Activated CD4-positive, alpha-beta T cell treated with anti-CD3 and anti-CD28 coated beads, Interleukin-2, amount 10 ng/mL, durations not matched to agents 24 days and 14 days (primary cell): ENCODE results near the gene C9orf153. TPM values are rescaled to one million over a fixed set of nuclear protein-coding genes. Genes with fewer than 3 reads are reported as not detected.

Experiments
- DNase-seq: peaks from one replicate; pipeline ENCODE4 v3.0.0; 2022
- H3K27ac Mint-ChIP-seq: one replicate; pipeline ENCODE4 v1.8.0; 2022; ENCODE audit warnings: mild to moderate bottlenecking, mixed read lengths
- H3K27me3 Mint-ChIP-seq: one replicate; pipeline ENCODE4 v1.8.0; 2022; ENCODE audit warnings: mixed read lengths
- H3K36me3 Mint-ChIP-seq: one replicate; pipeline ENCODE4 v1.8.0; 2022; ENCODE audit warnings: low read depth, mild to moderate bottlenecking, mixed read lengths
- H3K4me1 Mint-ChIP-seq: one replicate; pipeline ENCODE4 v1.8.0; 2021; ENCODE audit warnings: mixed read lengths
- H3K4me3 Mint-ChIP-seq: one replicate; pipeline ENCODE4 v1.8.0; 2022; ENCODE audit warnings: mild to moderate bottlenecking, moderate library complexity, mixed read lengths
- H3K9me3 Mint-ChIP-seq: one replicate; pipeline ENCODE4 v1.8.0; 2021; ENCODE audit warnings: mixed read lengths
- intact Hi-C: fragments of 100-400 bp; cut with micrococcal nuclease; formaldehyde crosslinking; loops from one replicate; pipeline ENCODE4 v1.15.1; 2023
- total RNA-seq: library from RNA; stranded (reverse); gene quantifications from 2 replicates; pipeline ENCODE4 v1.2.3, GENCODE V29; 2022

Gene C9orf153
- total RNA-seq, 1 donor from 2014 or later: 0.33 TPM

- Mint-ChIP-seq H3K36me3 (peaks cover 20% of the 10 kb centered on the region), H3K27ac (peak within 1 kb of the TSS; percentile 95), H3K4me1 (peaks cover 33% of the 10 kb centered on the region), H3K27me3 (no peaks in the 10 kb centered on the region), H3K9me3 (no peaks in the 10 kb centered on the region), H3K4me3 (peak within 1 kb of the TSS; percentile 91)
- DNase-seq: peak; percentile 99
- intact Hi-C loops: loop anchor here (1.0 to 2.0 kb wide), 4 partner anchors 20 to 540 kb away; partner anchors contain the start of genes NAA35 and TUT7
Measured at GRCh38 chr9:86282077-86282978, 22.9 kb upstream of the C9orf153 start, which contains the start of gene ISCA1. TSS of gene ISCA1 (minus strand) at chr9:86282538. CDS start at chr9:86282458, 80 bp downstream.

- Mint-ChIP-seq H3K4me1 (peaks cover 35% of the 10 kb centered on the region), H3K27me3 (no peaks in the 10 kb centered on the region)
- intact Hi-C loops: loop anchor here (1.0 to 2.0 kb wide), 4 partner anchors 21 to 539 kb away; partner anchors contain the start of genes NAA35 and TUT7
Measured at GRCh38 chr9:86281593-86282076, 22.2 kb upstream of the C9orf153 start.

GRCh38 chr9:86280580-86280979 lies 21.1 kb upstream of the C9orf153 start:
- H3K36me3 Mint-ChIP-seq: peaks cover 14% of the 10 kb centered on the region
- no peaks in the 10 kb centered on the region for H3K27me3 Mint-ChIP-seq
- no peaks in the 10 kb centered on the region for H3K9me3 Mint-ChIP-seq
- intact Hi-C loops: no loop called here
- DNase-seq: peak; percentile 56
- H3K4me1 Mint-ChIP-seq: peaks cover 33% of the 10 kb centered on the region
- H3K27ac Mint-ChIP-seq: no peak overlapping the region
- H3K4me3 Mint-ChIP-seq: peak overlapping the region; percentile 91

More at GRCh38 chr9:86281593-86282076, 22.2 kb upstream of the C9orf153 start:
- H3K36me3 Mint-ChIP-seq: peaks cover 17% of the 10 kb centered on the region
- H3K4me3 Mint-ChIP-seq: peak overlapping the region; percentile 91
- no peak for DNase-seq
- H3K27ac Mint-ChIP-seq: peak overlapping the region; percentile 95
- no peaks in the 10 kb centered on the region for H3K9me3 Mint-ChIP-seq

GRCh38 chr9:86279839-86280238 lies 20.4 kb upstream of the C9orf153 start:
- H3K4me3 Mint-ChIP-seq: peak overlapping the region; percentile 72

GRCh38 chr9:86277072-86277471 lies 17.6 kb upstream of the C9orf153 start:
- Mint-ChIP-seq H3K27me3 (no peaks in the 10 kb centered on the region), H3K36me3 (peaks cover 31% of the 10 kb centered on the region), H3K27ac (no peak overlapping the region), H3K9me3 (no peaks in the 10 kb centered on the region), H3K4me3 (no peak overlapping the region), H3K4me1 (peaks cover 25% of the 10 kb centered on the region)
- no peak for DNase-seq
- intact Hi-C loops: no loop called here

More at GRCh38 chr9:86279839-86280238, 20.4 kb upstream of the C9orf153 start:
- DNase-seq: peak; percentile 43
- peak overlapping the region; percentile 53 for H3K27ac Mint-ChIP-seq
- H3K27me3 Mint-ChIP-seq: no peaks in the 10 kb centered on the region
- H3K4me1 Mint-ChIP-seq: peaks cover 33% of the 10 kb centered on the region
- H3K9me3 Mint-ChIP-seq: no peaks in the 10 kb centered on the region
- intact Hi-C loops: no loop called here
- H3K36me3 Mint-ChIP-seq: peaks cover 15% of the 10 kb centered on the region

- intact Hi-C loops: no loop called here
- Mint-ChIP-seq H3K36me3 (peaks cover 36% of the 10 kb centered on the region), H3K27ac (no peak overlapping the region), H3K9me3 (no peaks in the 10 kb centered on the region), H3K4me1 (peaks cover 20% of the 10 kb centered on the region), H3K27me3 (no peaks in the 10 kb centered on the region), H3K4me3 (no peak overlapping the region)
- DNase-seq: peak; percentile 49
Measured at GRCh38 chr9:86275962-86276361, 16.5 kb upstream of the C9orf153 start.

GRCh38 chr9:86274821-86275643 lies 15.6 kb upstream of the C9orf153 start:
- H3K36me3 Mint-ChIP-seq: peaks cover 36% of the 10 kb centered on the region
- no peaks in the 10 kb centered on the region for H3K9me3 Mint-ChIP-seq
- intact Hi-C loops: no loop called here
- H3K4me3 Mint-ChIP-seq: no peak overlapping the region
- H3K27me3 Mint-ChIP-seq: no peaks in the 10 kb centered on the region
- peak; percentile 35 for DNase-seq
- H3K27ac Mint-ChIP-seq: no peak overlapping the region
- peaks cover 19% of the 10 kb centered on the region for H3K4me1 Mint-ChIP-seq

GRCh38 chr9:86272221-86272620 lies 12.8 kb upstream of the C9orf153 start:
- peaks cover 38% of the 10 kb centered on the region for H3K36me3 Mint-ChIP-seq
- H3K27me3 Mint-ChIP-seq: no peaks in the 10 kb centered on the region
- H3K9me3 Mint-ChIP-seq: no peaks in the 10 kb centered on the region
- no peak for DNase-seq
- H3K4me1 Mint-ChIP-seq: peaks cover 5% of the 10 kb centered on the region
- no peak overlapping the region for H3K27ac Mint-ChIP-seq
- H3K4me3 Mint-ChIP-seq: no peak overlapping the region
- intact Hi-C loops: no loop called here

GRCh38 chr9:86263876-86264275 lies 4.4 kb upstream of the C9orf153 start:
- no peaks in the 10 kb centered on the region for H3K27me3 Mint-ChIP-seq
- H3K27ac Mint-ChIP-seq: no peak overlapping the region
- no peaks in the 10 kb centered on the region for H3K9me3 Mint-ChIP-seq
- no peak overlapping the region for H3K4me3 Mint-ChIP-seq
- no peaks in the 10 kb centered on the region for H3K4me1 Mint-ChIP-seq
- peaks cover 23% of the 10 kb centered on the region for H3K36me3 Mint-ChIP-seq
- DNase-seq: no peak
- intact Hi-C loops: no loop called here

- no peak for DNase-seq
- intact Hi-C loops: no loop called here
- Mint-ChIP-seq H3K4me3 (no peak overlapping the region), H3K4me1 (no peaks in the 10 kb centered on the region), H3K36me3 (peaks cover 20% of the 10 kb centered on the region), H3K27ac (no peak overlapping the region), H3K27me3 (no peaks in the 10 kb centered on the region), H3K9me3 (no peaks in the 10 kb centered on the region)
Measured at GRCh38 chr9:86262492-86262891, 3.0 kb upstream of the C9orf153 start.

- Mint-ChIP-seq H3K4me1 (no peaks in the 10 kb centered on the region), H3K27me3 (no peaks in the 10 kb centered on the region), H3K27ac (no peak overlapping the region), H3K9me3 (peaks cover 4% of the 10 kb centered on the region), H3K4me3 (no peak overlapping the region), H3K36me3 (no peaks in the 10 kb centered on the region)
- no peak for DNase-seq
- intact Hi-C loops: no loop called here
Measured at GRCh38 chr9:86257391-86257790, 2.1 kb downstream of the C9orf153 start.

GRCh38 chr9:86256653-86257052 lies 2.8 kb downstream of the C9orf153 start:
- no peaks in the 10 kb centered on the region for H3K27me3 Mint-ChIP-seq
- no peaks in the 10 kb centered on the region for H3K4me1 Mint-ChIP-seq
- H3K4me3 Mint-ChIP-seq: no peak overlapping the region
- no peak for DNase-seq
- H3K9me3 Mint-ChIP-seq: peaks cover 6% of the 10 kb centered on the region
- no peak overlapping the region for H3K27ac Mint-ChIP-seq
- intact Hi-C loops: no loop called here
- H3K36me3 Mint-ChIP-seq: peaks cover 1% of the 10 kb centered on the region

- Mint-ChIP-seq H3K4me1 (no peaks in the 10 kb centered on the region), H3K27me3 (no peaks in the 10 kb centered on the region)
- intact Hi-C loops: no loop called here
Measured at GRCh38 chr9:86253577-86253976, 5.9 kb downstream of the C9orf153 start.

More at GRCh38 chr9:86253577-86253976, 5.9 kb downstream of the C9orf153 start:
- Mint-ChIP-seq H3K4me3 (no peak overlapping the region), H3K36me3 (peaks cover 2% of the 10 kb centered on the region), H3K9me3 (peaks cover 8% of the 10 kb centered on the region), H3K27ac (no peak overlapping the region)
- DNase-seq: no peak
